ENCODE data around the gene SECISBP2.

GRCh38 chr9:89349607-89350006, 31.3 kb downstream of the SECISBP2 start:
- TF ChIP-seq CTCF (IDR thresholded peaks at IDR 0.05) (no peak), POLR2A (IDR thresholded peaks at IDR 0.05) (no peak)

Measured in body of pancreas (tissue), 4 donors.